GM23248 (cell line): ENCODE data around the gene ZNF143.

ENCODE experiments used
- EZH2 ChIP-seq: fragments of 200-600 bp; sonication (generic); IDR thresholded peaks from 2 replicates; pipeline ENCODE4 v1.6.1; 2018; ENCODE audit warnings: antibody characterized with exemption, mild to moderate bottlenecking; ENCODE audit not compliant: insufficient read depth, poor library complexity, severe bottlenecking
- EZH2phosphoT487 ChIP-seq: fragments of 200-600 bp; sonication (generic); IDR thresholded peaks from 2 replicates; pipeline ENCODE4 v1.6.1; 2018; ENCODE audit warnings: antibody characterized with exemption, moderate library complexity, mild to moderate bottlenecking, low read depth; ENCODE audit not compliant: insufficient read depth

DNA sequence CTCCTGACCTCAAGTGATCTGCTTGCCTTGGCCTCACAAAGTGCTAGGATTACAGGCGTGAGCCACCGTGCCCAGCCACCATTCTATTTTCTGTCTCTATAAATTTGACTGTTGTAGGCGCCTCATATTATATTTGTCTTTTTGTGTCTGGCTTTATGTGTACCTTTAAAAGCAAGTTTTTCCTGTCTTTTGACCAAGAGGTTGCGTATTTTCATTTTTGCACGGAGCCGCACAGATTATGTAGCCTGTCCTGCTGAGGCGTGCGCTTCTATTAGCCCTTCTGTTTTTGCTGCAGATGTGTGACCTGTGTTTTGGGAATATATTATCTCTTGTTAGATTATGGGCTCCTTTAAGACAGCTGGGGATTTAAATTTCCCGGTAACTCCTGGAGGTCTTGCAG lies 72.2 kb downstream of the ZNF143 start:
- TF ChIP-seq EZH2 (no peak), EZH2phosphoT487 (no peak)
